KBM-7 (cell line): ENCODE measurements around the gene OSBPL5.
A peak's percentile ranks its signal among the peaks of the same experiment; 100 is the strongest.
"Not testable (repeated sequence)": the region's sequence is repeated elsewhere in the genome, so short reads cannot be mapped to it uniquely, and the experiment has no call there.

Experiments used
- DNase-seq: peaks from one replicate; pipeline ENCODE4 v3.0.0-alpha.2; 2015
- in situ Hi-C: fragments of 300-500 bp; cut with MboI; formaldehyde crosslinking; loops from 2 replicates; pipeline ENCODE4 v1.14.3; 2020; ENCODE audit warnings: low sequenced_read_pairs, low pct_unique_long_range_greater_than_20kb, mixed read lengths

OSBPL5 gene

GRCh38 chr11:3129181-3129590 lies 35.9 kb downstream of the OSBPL5 start:
- DNase-seq, result no peak
- in situ Hi-C loops, result no loop called here

DNA sequence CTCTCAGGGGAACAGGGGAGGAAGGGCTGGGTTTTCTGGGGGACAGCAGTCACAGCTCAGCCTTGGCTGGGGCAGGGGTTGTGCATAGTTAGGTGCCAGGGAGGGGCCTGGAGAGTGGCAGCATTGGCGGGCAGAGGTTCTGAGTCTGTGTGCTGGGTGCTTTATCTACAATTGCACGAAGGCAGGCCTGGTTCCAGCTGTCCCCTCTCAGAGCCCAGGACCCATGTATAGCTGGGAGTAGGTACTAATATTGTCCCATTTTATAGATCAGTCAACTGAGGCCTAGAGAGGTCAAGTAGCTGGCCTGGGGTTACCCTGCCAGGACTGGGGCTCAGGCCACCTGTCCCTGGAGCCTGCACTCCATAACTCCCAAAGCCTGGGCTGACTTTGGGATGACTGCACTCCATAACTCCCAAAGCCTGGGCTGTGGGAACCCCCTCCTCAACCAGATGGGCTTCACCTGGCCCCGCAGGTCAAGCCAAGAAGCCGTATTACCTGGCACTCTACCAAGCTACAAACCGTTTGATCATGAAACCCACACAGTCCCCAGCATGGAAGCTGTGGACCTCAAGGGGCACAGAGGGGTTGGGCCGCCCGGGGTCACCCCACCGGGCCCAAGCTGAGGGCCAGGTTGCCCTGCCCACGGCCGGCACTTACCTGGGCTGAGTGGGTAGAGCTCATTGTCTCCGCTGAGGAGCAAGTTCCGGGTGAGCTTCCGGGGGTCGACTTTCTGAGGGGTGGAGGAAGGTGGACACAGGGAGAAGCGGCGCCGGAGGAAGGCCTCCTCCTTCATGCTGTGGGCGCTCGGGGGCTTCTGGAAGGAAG lies 36.5 kb downstream of the OSBPL5 start:
- no peak for DNase-seq
- in situ Hi-C loops, result no loop called here

GRCh38 chr11:3127706-3128355 lies 37.3 kb downstream of the OSBPL5 start:
- in situ Hi-C loops, result no loop called here
- DNase-seq, result no peak

GRCh38 chr11:3126901-3127691 lies 38.0 kb downstream of the OSBPL5 start:
- in situ Hi-C loops, result no loop called here
- no peak for DNase-seq

GRCh38 chr11:3126207-3126865 lies 38.8 kb downstream of the OSBPL5 start:
- DNase-seq, result no peak
- in situ Hi-C loops, result no loop called here

- in situ Hi-C loops, result no loop called here
These were observed 40.3 kb downstream of the OSBPL5 start for GRCh38 chr11:3124821-3125220.

DNA sequence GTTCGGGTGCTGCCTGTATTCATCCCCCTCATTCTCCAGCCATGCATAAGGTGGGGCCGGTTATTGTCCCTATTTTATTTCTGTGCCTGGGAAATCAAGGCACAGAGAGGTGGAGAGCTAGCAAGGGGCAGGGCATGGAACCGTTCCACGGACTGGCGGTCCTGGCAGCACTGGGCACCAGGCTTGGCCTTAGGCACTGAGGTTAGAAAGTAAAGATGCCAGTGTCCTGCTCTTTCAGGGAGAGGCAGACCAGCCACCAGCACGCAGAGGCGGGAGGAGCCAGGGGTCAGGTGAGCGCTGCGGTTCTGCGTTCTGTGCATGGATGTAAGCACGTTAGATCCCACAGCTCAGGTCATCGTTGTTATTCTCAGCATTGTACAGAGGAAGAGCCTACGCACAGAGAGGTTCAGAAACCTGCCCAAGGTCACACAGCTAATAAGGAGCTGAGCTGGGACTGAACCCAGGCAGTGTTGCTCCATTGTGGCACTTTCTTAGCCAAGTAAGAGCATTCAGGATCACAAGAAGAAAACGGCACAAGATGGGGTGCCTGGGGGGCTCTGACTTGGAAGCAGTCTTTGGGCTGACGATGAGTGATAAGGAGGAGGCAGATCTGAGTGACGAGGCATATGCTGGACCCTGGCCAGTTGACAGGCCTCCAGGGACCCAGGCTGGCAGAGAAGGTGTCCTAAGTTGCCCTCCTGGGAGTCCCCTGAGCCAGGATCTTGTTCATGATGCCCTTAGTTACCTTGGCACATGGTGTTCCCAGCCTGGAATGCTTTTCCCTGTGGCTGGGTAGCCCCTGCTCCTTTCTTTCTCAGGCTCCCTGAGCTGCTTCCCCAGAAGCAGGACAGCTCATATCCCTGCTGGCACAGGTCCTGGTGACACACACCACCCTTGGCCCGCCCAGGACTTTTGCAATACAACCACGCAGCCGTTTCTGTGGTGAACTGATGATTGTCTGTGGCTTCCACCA lies 41.1 kb downstream of the OSBPL5 start:
- DNase-seq, result peak; percentile 27
- in situ Hi-C loops, result no loop called here

More at GRCh38 chr11:3124821-3125220, 40.3 kb downstream of the OSBPL5 start:
- DNase-seq, result no peak

DNA sequence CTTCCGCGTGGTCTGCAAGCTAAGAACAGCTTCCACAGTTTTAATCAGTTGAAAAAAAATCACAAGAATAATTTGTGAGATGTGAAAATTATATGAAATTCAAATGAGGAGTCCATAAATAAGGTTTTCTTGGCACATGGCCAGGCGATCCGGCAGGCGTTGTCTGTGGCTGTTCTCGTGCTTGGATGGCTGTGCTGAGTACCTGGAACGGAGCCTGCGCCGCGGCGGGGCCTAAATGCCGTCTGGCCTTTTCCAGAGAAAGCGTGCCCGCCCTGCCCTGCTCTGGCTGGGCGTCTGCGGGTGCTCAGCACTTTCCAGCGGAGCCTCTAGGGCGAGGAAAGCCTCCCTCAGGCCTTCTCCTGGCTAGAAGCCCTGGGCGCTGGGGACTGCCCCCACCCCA lies 41.8 kb downstream of the OSBPL5 start:
- no peak for DNase-seq
- in situ Hi-C loops, result no loop called here

DNA sequence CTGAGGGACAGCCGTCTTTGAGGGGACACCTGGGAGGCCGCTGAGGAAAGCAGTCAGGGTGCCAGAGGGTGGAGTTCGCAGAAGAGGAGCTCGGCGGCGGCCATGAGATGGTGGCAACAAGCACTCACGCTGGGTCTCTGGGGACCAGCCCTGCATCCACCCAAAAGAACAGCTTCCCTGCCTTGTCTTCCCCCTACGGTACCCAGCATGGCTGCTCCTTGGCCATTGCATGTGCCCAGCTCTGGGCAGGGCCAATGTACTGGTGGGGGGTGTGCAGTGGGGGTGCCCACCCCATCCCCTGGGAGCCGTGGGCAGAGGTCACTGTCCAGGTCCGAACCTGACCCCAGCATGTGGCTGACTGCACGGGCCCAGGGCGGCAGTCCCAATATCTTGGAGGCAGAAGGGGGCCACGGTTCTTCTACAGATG lies 42.3 kb downstream of the OSBPL5 start:
- in situ Hi-C loops, result no loop called here
- no peak for DNase-seq

GRCh38 chr11:3121931-3122774 lies 43.0 kb downstream of the OSBPL5 start:
- in situ Hi-C loops, result no loop called here
- DNase-seq, result no peak

GRCh38 chr11:3121416-3121815 lies 43.7 kb downstream of the OSBPL5 start:
- in situ Hi-C loops, result no loop called here
- DNase-seq, result no peak

DNA sequence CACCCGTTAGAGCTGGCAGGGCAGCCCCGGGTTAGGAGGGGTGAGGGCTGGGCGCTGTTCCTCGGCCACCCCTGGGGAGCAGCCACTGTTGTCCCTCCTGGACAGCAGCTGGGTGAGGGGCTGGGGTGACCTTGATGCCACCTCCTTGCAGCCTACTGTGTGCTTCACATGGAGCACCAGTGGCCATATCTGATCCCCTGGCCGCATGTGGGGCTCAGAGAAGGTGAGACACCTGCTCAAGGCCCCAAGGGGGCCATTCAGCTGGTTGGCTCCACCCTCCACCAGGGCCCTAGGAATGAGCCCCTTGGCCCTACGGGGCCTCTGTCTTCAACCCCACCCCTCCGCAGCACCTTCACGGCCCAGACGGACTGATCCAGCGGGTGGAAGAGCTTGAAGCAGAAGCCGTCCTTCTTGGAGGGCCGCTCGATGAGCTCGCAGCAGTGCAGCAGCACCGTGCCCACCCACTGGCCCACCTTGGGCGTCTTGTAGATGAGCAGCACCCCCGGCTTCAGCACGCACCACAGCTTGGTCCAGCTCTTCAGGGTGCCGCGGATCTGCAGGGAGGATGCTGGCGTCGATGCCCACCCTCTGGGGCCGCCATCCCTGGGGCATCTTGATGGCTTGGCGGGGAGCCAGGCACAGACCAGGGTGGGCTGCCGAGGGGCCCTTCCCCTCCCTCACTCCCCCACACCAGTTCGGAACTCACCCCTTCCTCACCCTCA lies 44.9 kb downstream of the OSBPL5 start:
- no peak for DNase-seq
- in situ Hi-C loops, result no loop called here

DNA sequence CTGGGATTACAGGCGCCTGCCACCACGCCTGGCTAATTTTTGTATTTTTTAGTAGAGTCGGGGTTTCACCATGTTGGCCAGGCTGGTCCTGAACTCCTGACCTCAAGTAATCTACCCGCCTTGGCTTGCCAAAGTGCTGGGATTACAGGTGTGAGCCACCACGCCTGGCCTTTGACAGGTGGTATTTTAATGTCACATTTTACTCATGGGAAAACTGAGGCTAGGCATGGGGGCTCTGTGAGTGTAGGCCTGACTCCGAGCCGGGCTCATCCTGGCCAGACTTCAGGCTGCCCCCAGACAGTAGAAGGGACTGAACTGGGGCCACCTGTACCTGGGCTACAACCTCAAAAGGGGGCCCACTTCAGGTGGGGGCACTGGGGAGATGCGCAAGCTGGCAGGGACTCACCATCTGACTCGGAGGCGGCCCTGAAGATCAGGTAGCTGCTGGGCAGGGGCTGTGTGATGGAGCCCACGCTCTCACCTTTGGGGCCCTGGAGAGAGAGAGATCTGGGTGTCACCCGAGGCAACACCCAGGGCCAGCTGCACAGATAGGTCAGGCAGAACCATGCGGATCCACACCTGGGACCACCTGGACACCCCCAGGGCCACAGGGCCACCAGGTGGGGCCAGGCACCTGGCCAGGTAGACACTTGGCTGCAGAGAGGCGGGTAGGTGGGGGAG lies 45.8 kb downstream of the OSBPL5 start:
- DNase-seq, result no peak
- in situ Hi-C loops, result no loop called here

DNA sequence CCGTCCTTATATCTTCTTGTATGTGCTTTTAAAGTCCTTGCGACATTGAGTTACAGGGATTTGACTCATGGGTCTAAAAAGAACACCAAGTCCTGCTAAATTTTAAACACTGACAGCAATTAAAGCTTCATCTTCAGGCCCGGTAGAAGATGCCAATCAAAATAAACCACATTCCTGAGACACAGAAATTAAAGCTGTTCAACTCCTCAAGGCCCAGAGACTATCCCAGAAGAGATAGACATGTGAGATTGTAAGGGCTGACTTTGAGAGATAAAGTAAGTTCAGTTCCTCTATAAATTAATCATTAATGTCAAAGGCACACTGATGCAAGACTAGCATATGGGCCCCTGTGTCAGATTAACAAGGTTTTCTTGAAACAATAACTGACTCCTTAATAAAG lies 49.8 kb downstream of the OSBPL5 start:
- in situ Hi-C loops, result no loop called here
- no peak for DNase-seq

DNA sequence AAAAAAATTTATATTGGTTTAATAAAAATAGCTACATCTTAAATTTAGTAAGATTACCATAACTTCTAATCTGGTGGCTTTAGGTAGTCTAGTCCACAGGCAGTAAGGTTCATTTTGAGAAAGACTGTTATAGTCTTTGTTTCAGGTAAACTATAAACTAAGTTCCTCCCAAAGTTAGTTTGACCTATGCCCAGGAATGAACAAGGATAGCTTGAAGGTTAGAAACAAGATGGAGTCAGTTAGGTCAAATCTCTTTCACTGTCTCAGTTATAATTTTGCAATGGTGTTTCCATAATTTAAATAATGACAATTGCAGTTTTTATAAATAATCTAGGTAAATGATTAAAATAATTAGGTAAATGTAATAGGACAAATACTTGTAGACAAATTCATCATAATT lies 51.4 kb downstream of the OSBPL5 start:
- in situ Hi-C loops, DNase-seq: not testable (repeated sequence)

DNA sequence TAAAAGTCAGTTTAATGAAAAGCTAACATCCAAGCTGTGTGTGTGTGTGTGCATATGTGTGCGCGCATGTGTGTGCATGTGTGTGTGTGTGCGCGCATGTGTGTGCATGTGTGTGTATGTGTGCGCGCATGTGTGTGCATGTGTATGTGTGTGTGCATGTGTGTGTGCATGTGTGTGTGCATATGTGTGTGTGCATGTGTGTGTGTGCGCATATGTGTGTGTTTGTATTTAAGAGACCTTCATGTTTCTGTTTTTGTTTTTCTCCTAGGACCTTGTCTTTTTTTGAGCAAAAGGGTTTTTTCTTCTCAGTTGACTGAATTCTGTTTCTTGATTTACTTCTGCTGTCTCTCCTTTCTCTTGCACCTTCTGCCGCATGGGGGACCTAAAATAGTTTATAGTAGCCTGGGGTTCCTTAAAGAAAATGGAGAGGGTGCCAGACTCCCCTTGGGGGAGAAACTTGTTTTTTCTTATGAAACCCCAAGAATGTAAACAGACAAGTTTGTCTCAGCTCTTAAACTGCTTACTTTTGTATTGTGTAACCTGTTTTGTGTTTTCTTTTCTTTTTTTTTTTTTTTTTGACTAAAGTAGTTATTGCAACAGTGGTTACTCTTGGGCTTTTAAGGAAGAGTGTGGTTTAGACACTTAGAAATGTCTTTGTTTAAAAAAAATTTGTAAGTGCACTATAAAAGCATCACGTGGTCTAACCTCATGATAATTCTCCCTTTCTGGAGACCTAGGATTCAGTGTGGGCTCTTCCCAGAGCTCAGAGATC lies 53.0 kb downstream of the OSBPL5 start:
- in situ Hi-C loops, result no loop called here

More for the DNA sequence above, 53.0 kb downstream of the OSBPL5 start:
- peak; percentile 14 for DNase-seq
